Neural progenitor cell (in vitro differentiated cells): ENCODE data around the gene CDH23. TPM values are rescaled to one million over a fixed set of nuclear protein-coding genes. Genes with fewer than 3 reads are reported as not detected.

ENCODE experiments used
- DNase-seq: peaks from one replicate; pipeline ENCODE4 v3.0.0-alpha.2; 2016; ENCODE audit warnings: low spot score
- H2AFZ ChIP-seq: fragments of 200-600 bp; sonication (generic); replicated peaks from 2 replicates; pipeline ENCODE4 v1.6.1; 2016; ENCODE audit warnings: antibody characterized with exemption
- H3F3A ChIP-seq: fragments of 200-600 bp; sonication (generic); 2 replicates; pipeline ENCODE4 v1.6.1; 2016; ENCODE audit warnings: antibody characterized with exemption, low read depth
- H3K27ac ChIP-seq: fragments of 200-600 bp; sonication (generic); 2 replicates; pipeline ENCODE4 v1.5.1; 2016; ENCODE audit warnings: mild to moderate bottlenecking
- H3K27me3 ChIP-seq: fragments of 200-600 bp; sonication (generic); 2 replicates; pipeline ENCODE4 v1.6.1; 2016; ENCODE audit warnings: mild to moderate bottlenecking, moderate library complexity
- H3K36me3 ChIP-seq: fragments of 200-600 bp; sonication (generic); 2 replicates; pipeline ENCODE4 v1.5.1; 2016
- H3K4me1 ChIP-seq: fragments of 200-600 bp; sonication (generic); 2 replicates; pipeline ENCODE4 v1.6.1; 2016; ENCODE audit warnings: mixed run types
- H3K4me2 ChIP-seq: fragments of 200-600 bp; sonication (generic); 2 replicates; pipeline ENCODE4 v1.6.1; 2016
- H3K4me3 ChIP-seq: fragments of 200-600 bp; sonication (generic); 2 replicates; pipeline ENCODE4 v1.5.1; 2016
- H3K79me2 ChIP-seq: fragments of 200-600 bp; sonication (generic); 2 replicates; pipeline ENCODE4 v1.6.1; 2016; ENCODE audit warnings: low read depth
- H3K9ac ChIP-seq: fragments of 200-600 bp; sonication (generic); 2 replicates; pipeline ENCODE4 v1.6.1; 2016
- H3K9me3 ChIP-seq: fragments of 200-600 bp; sonication (generic); 2 replicates; pipeline ENCODE4 v1.5.1; 2016; ENCODE audit warnings: low read depth
- H4K20me1 ChIP-seq: fragments of 200-600 bp; sonication (generic); 2 replicates; pipeline ENCODE4 v1.6.1; 2016; ENCODE audit warnings: low read depth
- H3K27ac Mint-ChIP-seq: 3 replicates; pipeline ENCODE4 v1.8.0; 2021; ENCODE audit warnings: mixed read lengths
- H3K27me3 Mint-ChIP-seq: 2 replicates; pipeline ENCODE4 v1.8.0; 2022; ENCODE audit warnings: low read depth, mild to moderate bottlenecking, inconsistent platforms, moderate library complexity, mixed read lengths; ENCODE audit not compliant: insufficient read depth
- H3K36me3 Mint-ChIP-seq: 3 replicates; pipeline ENCODE4 v1.8.0; 2021; ENCODE audit warnings: mixed read lengths
- H3K4me1 Mint-ChIP-seq: 3 replicates; pipeline ENCODE4 v1.8.0; 2021; ENCODE audit warnings: mixed read lengths
- H3K4me3 Mint-ChIP-seq: 3 replicates; pipeline ENCODE4 v1.8.0; 2021; ENCODE audit warnings: mild to moderate bottlenecking, moderate library complexity, mixed read lengths
- H3K9me3 Mint-ChIP-seq: 3 replicates; pipeline ENCODE4 v1.8.0; 2020; ENCODE audit warnings: mixed read lengths
- EZH2 ChIP-seq: fragments of 200-600 bp; sonication (generic); IDR thresholded peaks from 2 replicates; pipeline ENCODE4 v1.6.1; 2017; ENCODE audit warnings: antibody characterized with exemption, mild to moderate bottlenecking, moderate library complexity
- EZH2phosphoT487 ChIP-seq: fragments of 200-600 bp; sonication (generic); IDR thresholded peaks from 2 replicates; pipeline ENCODE4 v1.6.1; 2017; ENCODE audit warnings: antibody characterized with exemption
- total RNA-seq: library from RNA; depleted of rRNA; stranded (reverse); fragments of >200 nt; gene quantifications from 2 replicates; pipeline ENCODE4 v1.2.3, GENCODE V29; 2015; ENCODE audit warnings: low replicate concordance
- TF ChIP-seq, protein P1 (sequence below): fragments of 200-600 bp; sonication (generic); IDR thresholded peaks from 2 replicates; pipeline ENCODE4 v1.5.1; 2017; ENCODE audit warnings: antibody characterized with exemption, mild to moderate bottlenecking

The CDH23 gene
- total RNA-seq, 1 donor from 2014 or later: 5.9 TPM

DNA sequence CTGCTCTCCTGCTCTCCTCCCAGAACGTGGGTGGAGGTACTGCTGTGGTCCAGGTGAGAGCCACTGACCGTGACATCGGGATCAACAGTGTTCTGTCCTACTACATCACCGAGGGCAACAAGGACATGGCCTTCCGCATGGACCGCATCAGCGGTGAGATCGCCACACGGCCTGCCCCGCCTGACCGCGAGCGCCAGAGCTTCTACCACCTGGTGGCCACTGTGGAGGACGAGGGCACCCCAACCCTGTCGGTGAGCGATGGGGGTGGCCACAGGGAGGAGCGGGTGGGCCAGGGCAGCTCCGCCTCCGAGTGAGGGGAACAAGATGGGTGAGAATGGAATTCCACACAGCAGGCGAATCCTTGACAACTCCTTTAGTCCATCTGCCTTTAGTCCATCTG is 345.0 kb downstream of the CDH23 start:
- H3K36me3 Mint-ChIP-seq: no peaks in the 10 kb centered on the region
- no peaks in the 10 kb centered on the region for H4K20me1 ChIP-seq
- no peaks in the 10 kb centered on the region for H3K9me3 Mint-ChIP-seq
- H3K27me3 ChIP-seq: no peaks in the 10 kb centered on the region
- no peak overlapping the region for H3K4me3 Mint-ChIP-seq
- H3K9me3 ChIP-seq: no peaks in the 10 kb centered on the region
- H3K27me3 Mint-ChIP-seq: no peaks in the 10 kb centered on the region
- H3K4me2 ChIP-seq: no peak overlapping the region
- no peak overlapping the region for H3K27ac Mint-ChIP-seq
- H3K4me3 ChIP-seq: no peak overlapping the region
- DNase-seq: no peak
- no peak overlapping the region for H2AFZ ChIP-seq
- no peaks in the 10 kb centered on the region for H3K36me3 ChIP-seq
- TF ChIP-seq, protein P1, sequence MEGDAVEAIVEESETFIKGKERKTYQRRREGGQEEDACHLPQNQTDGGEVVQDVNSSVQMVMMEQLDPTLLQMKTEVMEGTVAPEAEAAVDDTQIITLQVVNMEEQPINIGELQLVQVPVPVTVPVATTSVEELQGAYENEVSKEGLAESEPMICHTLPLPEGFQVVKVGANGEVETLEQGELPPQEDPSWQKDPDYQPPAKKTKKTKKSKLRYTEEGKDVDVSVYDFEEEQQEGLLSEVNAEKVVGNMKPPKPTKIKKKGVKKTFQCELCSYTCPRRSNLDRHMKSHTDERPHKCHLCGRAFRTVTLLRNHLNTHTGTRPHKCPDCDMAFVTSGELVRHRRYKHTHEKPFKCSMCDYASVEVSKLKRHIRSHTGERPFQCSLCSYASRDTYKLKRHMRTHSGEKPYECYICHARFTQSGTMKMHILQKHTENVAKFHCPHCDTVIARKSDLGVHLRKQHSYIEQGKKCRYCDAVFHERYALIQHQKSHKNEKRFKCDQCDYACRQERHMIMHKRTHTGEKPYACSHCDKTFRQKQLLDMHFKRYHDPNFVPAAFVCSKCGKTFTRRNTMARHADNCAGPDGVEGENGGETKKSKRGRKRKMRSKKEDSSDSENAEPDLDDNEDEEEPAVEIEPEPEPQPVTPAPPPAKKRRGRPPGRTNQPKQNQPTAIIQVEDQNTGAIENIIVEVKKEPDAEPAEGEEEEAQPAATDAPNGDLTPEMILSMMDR: no peak
- TF ChIP-seq EZH2phosphoT487 (no peak), EZH2 (no peak)
- peaks cover under 1% of the 10 kb centered on the region for H3K4me1 ChIP-seq
- peaks cover 10% of the 10 kb centered on the region for H3K4me1 Mint-ChIP-seq
- no peaks in the 10 kb centered on the region for H3K79me2 ChIP-seq
- no peak overlapping the region for H3K9ac ChIP-seq
- H3F3A ChIP-seq: no peaks in the 10 kb centered on the region
- H3K27ac ChIP-seq: no peak overlapping the region

DNA sequence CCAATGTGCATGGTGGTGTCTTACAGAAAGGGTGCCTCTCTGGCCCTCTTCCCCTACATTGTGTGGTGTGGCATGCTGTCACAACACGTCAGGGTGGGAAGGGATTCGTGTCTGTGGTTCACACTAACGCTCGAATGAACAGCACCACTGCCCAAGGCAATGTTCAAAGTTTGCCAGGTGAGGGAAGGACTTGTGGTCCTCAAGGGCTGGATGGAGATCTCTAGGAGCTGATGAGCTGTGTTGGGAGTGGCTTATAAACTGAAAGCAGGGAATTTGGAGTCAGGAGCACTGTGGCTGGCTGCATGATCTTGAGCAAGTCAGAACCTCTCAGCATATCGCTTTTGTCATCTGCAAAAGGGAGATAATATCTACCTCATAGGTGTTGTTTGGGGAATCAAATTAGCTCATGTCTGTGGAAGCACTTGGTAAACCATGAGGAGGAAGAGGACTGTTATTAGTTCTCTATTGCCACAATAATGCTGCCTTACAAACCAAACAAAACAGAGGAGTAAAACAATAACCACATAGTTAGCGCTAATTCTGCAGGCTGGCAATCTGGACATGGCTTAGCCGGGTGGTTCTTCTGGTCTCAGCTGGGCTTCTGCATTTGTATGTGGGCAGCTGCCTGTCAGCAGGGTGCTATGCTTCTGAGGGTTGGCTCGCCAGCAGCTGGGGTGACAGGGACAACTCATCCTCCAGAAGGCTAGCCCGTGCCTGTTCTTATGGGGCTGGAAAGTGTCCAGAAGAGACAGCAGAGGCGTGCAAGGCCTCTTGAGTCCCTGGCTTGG is 345.8 kb downstream of the CDH23 start:
- no peaks in the 10 kb centered on the region for H3K36me3 ChIP-seq
- no peaks in the 10 kb centered on the region for H3K9me3 ChIP-seq
- TF ChIP-seq, protein P1: no peak
- TF ChIP-seq EZH2: no peak
- no peak for TF ChIP-seq EZH2phosphoT487
- Mint-ChIP-seq H3K9me3 (no peaks in the 10 kb centered on the region), H3K36me3 (no peaks in the 10 kb centered on the region), H3K27me3 (peaks cover 3% of the 10 kb centered on the region), H3K27ac (no peak overlapping the region), H3K4me1 (peaks cover 12% of the 10 kb centered on the region), H3K4me3 (no peak overlapping the region)
- H3K4me3 ChIP-seq: no peak overlapping the region
- H3F3A ChIP-seq: no peaks in the 10 kb centered on the region
- H3K27me3 ChIP-seq: no peaks in the 10 kb centered on the region
- H3K79me2 ChIP-seq: no peaks in the 10 kb centered on the region
- no peak overlapping the region for H3K9ac ChIP-seq
- H3K4me2 ChIP-seq: no peak overlapping the region
- no peak for DNase-seq
- no peak overlapping the region for H2AFZ ChIP-seq
- no peaks in the 10 kb centered on the region for H4K20me1 ChIP-seq
- H3K4me1 ChIP-seq: no peaks in the 10 kb centered on the region
- H3K27ac ChIP-seq: no peak overlapping the region

DNA sequence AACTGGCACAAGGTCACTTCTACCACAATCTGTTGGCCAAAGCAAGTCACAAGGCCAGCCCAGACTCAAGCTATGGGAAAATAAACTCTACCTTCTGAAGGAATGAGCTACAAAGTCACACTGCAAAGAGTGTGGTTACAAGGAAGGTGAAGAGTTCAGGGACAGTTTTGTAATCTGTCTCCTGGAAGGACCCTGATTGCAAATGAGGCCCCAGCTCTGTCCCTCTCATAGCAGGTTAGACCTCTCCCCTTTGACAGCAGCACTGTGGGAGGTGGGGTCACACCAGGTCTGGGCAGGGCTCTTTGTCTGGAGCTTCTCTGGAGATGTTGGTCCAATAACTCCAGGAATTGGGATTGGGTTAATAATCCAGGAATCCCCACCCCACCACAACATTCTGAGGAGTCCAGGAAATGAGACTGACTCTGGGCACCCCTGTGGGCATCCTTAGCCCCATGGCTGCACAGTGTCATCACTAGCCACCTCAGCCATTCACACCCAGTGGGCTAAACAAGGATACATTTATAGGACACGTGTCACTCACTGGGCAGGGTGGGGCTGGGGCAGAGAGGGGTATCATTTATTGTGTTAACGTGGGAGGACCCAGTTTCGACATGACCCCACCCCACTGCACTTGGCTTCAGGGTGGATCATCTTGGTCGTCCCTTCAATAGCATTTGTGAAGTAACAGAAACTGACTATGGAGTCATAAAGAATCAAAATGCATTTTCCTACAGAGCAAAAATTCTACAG is 346.5 kb downstream of the CDH23 start:
- TF ChIP-seq, protein P1: no peak
- TF ChIP-seq EZH2: no peak
- no peak for TF ChIP-seq EZH2phosphoT487
- no peak overlapping the region for H3K4me3 ChIP-seq

More for the DNA sequence above, 346.5 kb downstream of the CDH23 start:
- H3K9ac ChIP-seq: no peak overlapping the region
- no peak overlapping the region for H2AFZ ChIP-seq
- no peaks in the 10 kb centered on the region for H3K9me3 Mint-ChIP-seq
- H4K20me1 ChIP-seq: no peaks in the 10 kb centered on the region
- H3K27me3 ChIP-seq: no peaks in the 10 kb centered on the region
- peaks cover 3% of the 10 kb centered on the region for H3K27me3 Mint-ChIP-seq
- no peak overlapping the region for H3K4me2 ChIP-seq
- H3K79me2 ChIP-seq: no peaks in the 10 kb centered on the region
- no peaks in the 10 kb centered on the region for H3K36me3 ChIP-seq
- peaks cover 17% of the 10 kb centered on the region for H3K4me1 Mint-ChIP-seq
- H3K27ac ChIP-seq: no peak overlapping the region
- no peak overlapping the region for H3K27ac Mint-ChIP-seq
- no peak for DNase-seq
- H3F3A ChIP-seq: no peaks in the 10 kb centered on the region
- H3K4me1 ChIP-seq: peaks cover 4% of the 10 kb centered on the region
- no peaks in the 10 kb centered on the region for H3K36me3 Mint-ChIP-seq
- no peaks in the 10 kb centered on the region for H3K9me3 ChIP-seq
- no peak overlapping the region for H3K4me3 Mint-ChIP-seq
